HCT116 (cell line): Measurements from ENCODE around the gene PODN. TPM values are rescaled to one million over a fixed set of nuclear protein-coding genes. Genes with fewer than 3 reads are reported as not detected.

Experiments
- ATAC-seq: fragments of 200-7000 bp; cut with Tn5 transposase; 2 replicates; pipeline ENCODE4 v1.9.1; 2020; ENCODE audit warnings: mild to moderate bottlenecking, moderate library complexity
- BruUV-seq: library from RNA; stranded (reverse); fragments of 400-500 nt; replicated peaks from 2 replicates; lab custom pipeline; 2021; lab: Mats Ljungman, UMichigan
- CTCF ChIA-PET: fragments of 300-600 bp; sonication (Branson Sonifier 250); formaldehyde crosslinking; loops from one replicate; lab custom pipeline; 2021; ENCODE audit warnings: antibody characterized with exemption; lab: Charles Lee
- POLR2A ChIA-PET: fragments of 300-600, 350-600 bp; sonication (Branson Sonifier 250); formaldehyde crosslinking; loops from one replicate; lab custom pipeline; 2021; ENCODE audit warnings: antibody characterized with exemption; lab: Charles Lee
- RAD21 ChIA-PET, 2 experiments: fragments of 300-600 bp; sonication (Branson Sonifier 250); formaldehyde crosslinking; loops; one replicate each; lab custom pipeline; 2023; ENCODE audit warnings: low total read pairs in 2 of 2; ENCODE audit not compliant: uncharacterized antibody in 2 of 2, unreplicated experiment in 2 of 2, low non-redundant PET in 1 of 2; lab: Charles Lee
- DNase-seq: peaks from one replicate; pipeline ENCODE4 v3.0.0-alpha.2; 2010; ENCODE audit warnings: low read depth, low spot score
- H2AFZ ChIP-seq: fragments of 200-600 bp; shearing (Covaris generic), sonication (generic); 2 replicates; pipeline ENCODE4 v1.6.1; 2017; ENCODE audit warnings: low read depth, mixed run types, mixed read lengths, antibody characterized with exemption, low read length; ENCODE audit not compliant: poor library complexity, severe bottlenecking
- H3K27ac ChIP-seq: 2 replicates; pipeline ENCODE4 v1.5.1; 2012; ENCODE audit warnings: low read depth, low read length
- H3K27me3 ChIP-seq: fragments of 200-600 bp; sonication (generic); 2 replicates; pipeline ENCODE4 v1.6.1; 2016; ENCODE audit warnings: mixed run types, low read length, mixed read lengths; ENCODE audit not compliant: insufficient read depth
- H3K36me3 ChIP-seq, 2 experiments: fragments of 200-500 bp in 1 of 2; fragments of 200-600 bp in 1 of 2; sonication (Bioruptor generic) in 1 of 2; sonication (generic) in 1 of 2; 2 replicates each; pipeline versions ENCODE4 v1.5.1 to v1.6.1; 2014 to 2016; ENCODE audit warnings: low read length in 2 of 2, inconsistent platforms in 1 of 2, mixed read lengths in 1 of 2, mixed run types in 1 of 2; ENCODE audit not compliant: insufficient read depth in 2 of 2, control insufficient read depth in 1 of 2
- H3K4me1 ChIP-seq, 2 experiments: fragments of 200-600 bp in 1 of 2; sonication (generic) in 1 of 2; 2 replicates each; pipeline versions ENCODE4 v1.5.1 to v1.6.1; 2012 to 2017; ENCODE audit warnings: low read length in 2 of 2, inconsistent platforms in 1 of 2, mild to moderate bottlenecking in 1 of 2, mixed read lengths in 1 of 2, mixed run types in 1 of 2, moderate library complexity in 1 of 2; ENCODE audit not compliant: insufficient read depth in 2 of 2, control insufficient read depth in 1 of 2
- H3K4me2 ChIP-seq: fragments of 200-600 bp; sonication (generic); 2 replicates; pipeline ENCODE4 v1.6.1; 2017; ENCODE audit warnings: mixed run types, low read length, mixed read lengths
- H3K4me3 ChIP-seq, 2 experiments: fragments of 200-600 bp in 1 of 2; sonication (generic) in 1 of 2; replicated peaks in 1 of 2; 2 replicates each; pipeline ENCODE4 v1.5.1; 2011 to 2016; ENCODE audit warnings: low read length in 2 of 2, control low read depth in 1 of 2, low read depth in 1 of 2, mild to moderate bottlenecking in 1 of 2, mixed read lengths in 1 of 2, mixed run types in 1 of 2
- H3K79me2 ChIP-seq: fragments of 200-600 bp; sonication (generic); 2 replicates; pipeline ENCODE4 v1.6.1; 2017; ENCODE audit warnings: mild to moderate bottlenecking, mixed run types, low read length, moderate library complexity, mixed read lengths; ENCODE audit not compliant: insufficient read depth
- H3K9ac ChIP-seq: fragments of 200-600 bp; sonication (generic); 2 replicates; pipeline ENCODE4 v1.6.1; 2016; ENCODE audit warnings: low read length, mixed read lengths
- H3K9me2 ChIP-seq: fragments of 200-600 bp; sonication (generic), shearing (Covaris generic); 2 replicates; pipeline ENCODE4 v1.6.1; 2017; ENCODE audit warnings: mixed run types, mild to moderate bottlenecking, moderate library complexity; ENCODE audit not compliant: insufficient read depth
- H3K9me3 ChIP-seq, 2 experiments: fragments of 200-500 bp in 1 of 2; fragments of 200-600 bp in 1 of 2; sonication (Bioruptor generic) in 1 of 2; sonication (generic) in 1 of 2; 2 replicates each; pipeline ENCODE4 v1.6.1; 2014 to 2017; ENCODE audit warnings: low read length in 2 of 2, mixed read lengths in 2 of 2, inconsistent platforms in 1 of 2, low read depth in 1 of 2, mild to moderate bottlenecking in 1 of 2, mixed run types in 1 of 2, moderate library complexity in 1 of 2; ENCODE audit not compliant: control insufficient read depth in 1 of 2, insufficient read depth in 1 of 2
- H4K20me1 ChIP-seq: fragments of 200-600 bp; sonication (generic), shearing (Covaris generic); 2 replicates; pipeline ENCODE4 v1.6.1; 2017; ENCODE audit warnings: mixed run types, mild to moderate bottlenecking, moderate library complexity; ENCODE audit not compliant: insufficient read depth
- CBX3 ChIP-seq: IDR thresholded peaks from 2 replicates; pipeline ENCODE4 v1.6.1; 2012; ENCODE audit warnings: low read depth
- EGR1 ChIP-seq: IDR thresholded peaks from 2 replicates; pipeline ENCODE4 v1.6.1; 2012; ENCODE audit warnings: low read depth
- ELF1 ChIP-seq: IDR thresholded peaks from 2 replicates; pipeline ENCODE4 v1.6.1; 2012; ENCODE audit warnings: low read depth, borderline replicate concordance
- EZH2 ChIP-seq: fragments of 200-600 bp; sonication (generic); IDR thresholded peaks from 2 replicates; pipeline ENCODE4 v1.6.1; 2017; ENCODE audit warnings: antibody characterized with exemption, mixed run types
- EZH2phosphoT487 ChIP-seq: fragments of 200-600 bp; IDR thresholded peaks from 2 replicates; pipeline ENCODE4 v1.6.1; 2018; ENCODE audit warnings: antibody characterized with exemption, borderline replicate concordance
- JUND ChIP-seq: IDR thresholded peaks from 2 replicates; pipeline ENCODE4 v1.6.1; 2012
- MAX ChIP-seq: IDR thresholded peaks from 2 replicates; pipeline ENCODE4 v1.6.1; 2012
- POLR2A ChIP-seq: IDR thresholded peaks from 2 replicates; pipeline ENCODE4 v1.7.0; 2011; ENCODE audit warnings: borderline replicate concordance; ENCODE audit not compliant: insufficient read depth, insufficient read length; ENCODE audit errors: extremely low read depth
- POLR2AphosphoS5 ChIP-seq: IDR thresholded peaks from 2 replicates; pipeline ENCODE4 v1.6.1; 2011; ENCODE audit warnings: mild to moderate bottlenecking, low read depth, low read length, moderate library complexity
- SIN3A ChIP-seq: IDR thresholded peaks from 2 replicates; pipeline ENCODE4 v1.6.1; 2012; ENCODE audit warnings: low read depth
- SRF ChIP-seq: IDR thresholded peaks from 2 replicates; pipeline ENCODE4 v1.6.1; 2012; ENCODE audit warnings: low read depth
- TCF7L2 ChIP-seq: IDR thresholded peaks from 2 replicates; pipeline ENCODE4 v1.7.0; 2011; ENCODE audit warnings: borderline replicate concordance, inconsistent platforms; ENCODE audit not compliant: insufficient read depth, insufficient read length; ENCODE audit errors: extremely low read depth
- ZBTB33 ChIP-seq: IDR thresholded peaks from 2 replicates; pipeline ENCODE4 v1.6.1; 2011; ENCODE audit warnings: mild to moderate bottlenecking, low read length, moderate library complexity; ENCODE audit not compliant: insufficient replicate concordance; ENCODE audit errors: extremely low read depth
- ZFX ChIP-seq: fragments of 450-650 bp; IDR thresholded peaks from 2 replicates; pipeline ENCODE4 v1.6.1; 2017
- ZNF274 ChIP-seq: fragments of 200-500 bp; sonication (Bioruptor generic); IDR thresholded peaks from 2 replicates; pipeline ENCODE4 v1.6.1; 2014; ENCODE audit warnings: mild to moderate bottlenecking, low read depth, low read length, inconsistent platforms
- intact Hi-C: fragments of 100-400 bp; cut with micrococcal nuclease; formaldehyde crosslinking; loops from 2 replicates; pipeline ENCODE4 v1.10.0; 2022
- total RNA-seq: library from RNA; stranded (reverse); gene quantifications from one replicate; pipeline ENCODE4 v1.2.1, GENCODE V29; 2021; ENCODE audit not compliant: unreplicated experiment
- TF ChIP-seq, protein P1 (sequence below): IDR thresholded peaks from 2 replicates; pipeline ENCODE4 v1.6.1; 2012

Gene PODN
- total RNA-seq, 1 experiment from 2014 or later: 0.22 TPM

DNA sequence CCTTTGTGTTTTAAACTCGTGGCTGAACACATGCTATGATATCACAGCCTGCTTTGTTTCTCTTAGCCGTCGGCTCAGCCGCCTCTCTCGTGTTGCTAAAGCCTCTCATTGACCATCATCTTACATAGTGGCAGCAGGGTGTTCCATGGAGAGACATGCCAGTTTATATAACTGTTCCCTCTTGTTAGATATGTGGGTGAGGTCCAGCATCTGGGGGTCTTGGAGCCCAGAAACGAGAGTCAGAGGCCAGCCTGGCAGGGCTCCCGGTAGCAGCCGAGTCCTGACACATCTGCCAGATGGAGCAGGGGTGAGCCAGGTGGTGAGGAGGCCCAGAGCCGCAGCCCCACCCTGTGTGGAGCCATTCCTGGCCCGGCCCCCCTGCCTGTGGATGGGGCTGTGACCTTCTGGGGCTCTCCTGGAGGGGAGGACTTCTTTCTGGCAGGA is 11.9 kb downstream of the PODN start:
- H3K4me2 ChIP-seq: no peak overlapping the region
- ATAC-seq: no peak

GRCh38 chr1:53074313-53075154 is 12.5 kb downstream of the PODN start:
- Histone ChIP-seq H3K9me2 (no peaks in the 10 kb centered on the region), H3K9me3 (no peaks in the 10 kb centered on the region), H3K9ac (no peak overlapping the region), H3K4me1 (no peaks in the 10 kb centered on the region), H4K20me1 (no peaks in the 10 kb centered on the region), H3K4me2 (no peak overlapping the region), H3K36me3 (no peaks in the 10 kb centered on the region), H2AFZ (no peak overlapping the region), H3K4me3 (no peak overlapping the region), H3K79me2 (no peaks in the 10 kb centered on the region), H3K27me3 (no peaks in the 10 kb centered on the region), H3K27ac (no peak overlapping the region)
- RAD21 ChIA-PET: no interaction called here
- BruUV-seq: no TSS peak
- DNase-seq: no peak
- intact Hi-C loops: no loop called here
- no peak for ATAC-seq
- CTCF ChIA-PET: no interaction called here
- POLR2A ChIA-PET: no interaction called here
- no peak for TF ChIP-seq ZFX
- TF ChIP-seq EZH2phosphoT487: no peak
- TF ChIP-seq POLR2AphosphoS5: no peak
- TF ChIP-seq SIN3A: no peak
- TF ChIP-seq ZNF274: no peak
- TF ChIP-seq ZBTB33: no peak
- no peak for TF ChIP-seq TCF7L2
- no peak for TF ChIP-seq SRF
- TF ChIP-seq, protein P1, sequence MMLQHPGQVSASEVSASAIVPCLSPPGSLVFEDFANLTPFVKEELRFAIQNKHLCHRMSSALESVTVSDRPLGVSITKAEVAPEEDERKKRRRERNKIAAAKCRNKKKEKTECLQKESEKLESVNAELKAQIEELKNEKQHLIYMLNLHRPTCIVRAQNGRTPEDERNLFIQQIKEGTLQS: no peak
- no peak for TF ChIP-seq CBX3

More for the DNA sequence above, 11.9 kb downstream of the PODN start:
- H3K79me2 ChIP-seq: no peaks in the 10 kb centered on the region
- BruUV-seq: no TSS peak
- no peaks in the 10 kb centered on the region for H3K9me3 ChIP-seq
- no peaks in the 10 kb centered on the region for H3K27me3 ChIP-seq
- H2AFZ ChIP-seq: no peak overlapping the region
- TF ChIP-seq CBX3 (no peak), ZFX (no peak), POLR2A (no peak), JUND (no peak), EZH2 (no peak), EGR1 (no peak), ELF1 (no peak), TCF7L2 (no peak), SRF (no peak), SIN3A (no peak), MAX (no peak)
- intact Hi-C loops: no loop called here
- H3K27ac ChIP-seq: no peak overlapping the region
- no peak overlapping the region for H3K4me3 ChIP-seq
- POLR2A ChIA-PET: no interaction called here
- no peaks in the 10 kb centered on the region for H4K20me1 ChIP-seq
- H3K4me1 ChIP-seq: no peaks in the 10 kb centered on the region
- DNase-seq: no peak
- CTCF ChIA-PET: no interaction called here
- no peaks in the 10 kb centered on the region for H3K36me3 ChIP-seq
- H3K9me2 ChIP-seq: no peaks in the 10 kb centered on the region
- no peak overlapping the region for H3K9ac ChIP-seq
- RAD21 ChIA-PET: no interaction called here
